T-helper 1 cell treated with Interleukin-12 subunit alpha and Interleukin-12 subunit beta and Interleukin-4 antibody, amounts not matched to agents 30 μg/mL and 1 μg/mL, for 36 hours (primary cell): Measurements from ENCODE around the gene JMJD7.

Experiments
- H3K27ac Mint-ChIP-seq: one replicate; pipeline ENCODE4 v1.8.0; 2021; ENCODE audit warnings: mild to moderate bottlenecking, mixed read lengths
- H3K27me3 Mint-ChIP-seq: one replicate; pipeline ENCODE4 v1.8.0; 2021; ENCODE audit warnings: low read depth, mixed read lengths
- H3K36me3 Mint-ChIP-seq: one replicate; pipeline ENCODE4 v1.8.0; 2021; ENCODE audit warnings: low read depth, mixed read lengths
- H3K4me1 Mint-ChIP-seq: one replicate; pipeline ENCODE4 v1.8.0; 2021; ENCODE audit warnings: low read depth, mixed read lengths
- H3K4me3 Mint-ChIP-seq: one replicate; pipeline ENCODE4 v1.8.0; 2021; ENCODE audit warnings: mild to moderate bottlenecking, moderate library complexity, mixed read lengths
- H3K9me3 Mint-ChIP-seq: one replicate; pipeline ENCODE4 v1.8.0; 2021; ENCODE audit warnings: mixed read lengths

JMJD7 gene

DNA sequence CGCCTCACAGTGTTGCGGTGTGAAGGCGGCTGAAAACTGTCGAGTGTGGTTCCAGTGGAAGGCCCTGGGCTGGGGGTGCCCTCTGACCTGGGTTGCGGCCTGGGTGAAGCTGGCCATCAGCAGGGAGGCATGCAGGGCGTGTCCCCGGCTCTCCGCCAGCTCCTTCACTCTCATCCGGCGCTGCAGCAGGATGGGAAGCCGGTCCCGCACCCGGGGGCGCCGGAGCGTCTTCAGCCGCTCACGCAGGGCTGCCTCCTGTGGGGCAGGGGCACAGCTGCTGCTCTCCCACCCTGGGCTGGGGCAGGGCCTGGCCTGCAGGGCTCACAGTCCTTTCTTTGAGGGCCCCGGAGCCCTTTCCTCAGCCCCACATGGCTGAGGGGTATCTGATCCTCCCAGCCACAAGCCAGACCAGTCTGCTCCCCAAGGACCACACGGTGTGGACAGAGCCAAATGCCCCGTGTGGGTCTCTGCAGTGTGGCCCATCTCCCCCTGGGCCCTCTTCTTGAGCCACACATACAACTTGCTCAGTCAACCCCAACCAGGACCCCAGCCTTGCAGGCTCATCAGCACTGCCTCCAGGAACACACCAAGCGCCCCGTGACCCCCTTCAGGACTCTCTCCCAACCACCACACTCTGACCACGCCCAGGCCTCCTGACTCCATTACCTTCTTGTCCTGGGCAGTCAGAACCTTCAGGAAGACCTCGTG is 39.1 kb downstream of the JMJD7 start:
- Mint-ChIP-seq H3K27ac (no peak overlapping the region), H3K36me3 (peaks cover 2% of the 10 kb centered on the region), H3K27me3 (no peaks in the 10 kb centered on the region), H3K4me3 (no peak overlapping the region), H3K4me1 (peaks cover 5% of the 10 kb centered on the region), H3K9me3 (no peaks in the 10 kb centered on the region)

- H3K9me3 Mint-ChIP-seq = no peaks in the 10 kb centered on the region
Observed at GRCh38 chr15:41868321-41868720, 40.4 kb downstream of the JMJD7 start.

DNA sequence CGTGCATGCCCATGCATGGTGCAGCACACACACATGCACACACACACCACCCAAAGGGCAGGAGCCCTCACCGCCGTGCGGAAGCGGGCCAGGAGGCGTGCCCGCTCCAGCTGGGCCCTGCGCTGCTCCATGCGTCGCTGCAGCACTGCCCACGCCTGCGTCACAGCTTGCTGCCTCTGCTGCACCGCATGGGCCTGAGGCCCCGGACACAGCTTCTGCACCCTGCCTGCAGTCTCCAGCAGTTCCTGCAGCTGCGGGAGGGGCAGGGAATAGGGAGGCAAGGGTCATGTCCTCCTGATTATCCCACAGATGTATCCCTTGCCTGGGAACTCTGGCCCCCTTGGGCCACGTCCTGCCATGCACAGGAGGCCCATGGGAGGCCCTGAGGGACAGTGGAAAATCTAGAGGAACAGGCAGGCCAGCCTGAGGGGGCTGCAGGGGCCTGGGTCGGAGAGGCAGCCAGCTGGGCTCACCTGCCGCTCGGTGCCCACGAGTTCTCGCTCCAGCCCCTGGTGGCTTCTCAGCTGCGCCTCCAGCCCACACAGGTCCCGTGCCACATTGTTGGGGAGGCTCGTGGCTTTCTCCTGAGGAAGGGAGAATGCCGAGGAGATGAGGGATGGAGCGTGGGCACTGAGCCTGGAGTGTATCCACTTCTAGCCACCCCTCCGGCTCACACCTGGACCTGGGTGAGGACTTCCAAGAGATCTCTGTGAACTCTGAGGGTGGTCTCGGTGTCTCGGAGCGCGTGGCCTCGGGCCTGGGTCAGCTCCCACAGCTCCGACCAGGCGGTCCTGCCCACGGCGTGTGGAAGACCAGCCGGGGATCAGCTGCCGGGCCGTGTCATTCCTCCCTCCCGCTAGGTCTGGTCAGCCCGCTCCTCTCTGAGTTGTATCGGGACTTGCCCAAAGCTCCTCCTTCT is 42.1 kb downstream of the JMJD7 start:
- Mint-ChIP-seq H3K4me1 (peaks cover 2% of the 10 kb centered on the region), H3K4me3 (peak overlapping the region; percentile 11), H3K27ac (peak overlapping the region; percentile 96), H3K9me3 (no peaks in the 10 kb centered on the region), H3K36me3 (peaks cover 2% of the 10 kb centered on the region), H3K27me3 (no peaks in the 10 kb centered on the region)

More at GRCh38 chr15:41868321-41868720, 40.4 kb downstream of the JMJD7 start:
- H3K27me3 Mint-ChIP-seq = no peaks in the 10 kb centered on the region
- no peak overlapping the region for H3K4me3 Mint-ChIP-seq
- no peak overlapping the region for H3K27ac Mint-ChIP-seq
- peaks cover 2% of the 10 kb centered on the region for H3K4me1 Mint-ChIP-seq
- H3K36me3 Mint-ChIP-seq = peaks cover 2% of the 10 kb centered on the region

DNA sequence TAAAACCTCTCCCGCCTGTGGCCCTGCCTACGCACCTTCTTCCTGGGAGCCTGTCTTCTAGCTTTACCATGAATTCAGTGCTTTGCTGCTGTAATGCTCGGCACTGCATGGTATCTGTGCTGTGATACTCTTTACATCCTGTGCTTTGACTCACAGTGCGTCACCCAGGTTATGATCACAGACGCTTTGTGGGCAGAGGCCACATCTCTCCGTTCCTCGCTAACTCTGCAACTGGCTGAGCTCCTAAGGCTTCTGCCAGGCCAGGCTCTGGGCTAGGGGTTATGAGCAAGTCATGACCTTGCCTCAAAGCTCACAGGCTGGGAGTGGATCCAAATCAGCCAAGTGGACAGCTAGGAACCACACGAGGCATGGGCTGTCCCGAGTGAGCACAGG is 42.8 kb downstream of the JMJD7 start:
- Mint-ChIP-seq H3K27ac (peak overlapping the region; percentile 96), H3K36me3 (peaks cover 2% of the 10 kb centered on the region), H3K4me1 (peaks cover 2% of the 10 kb centered on the region), H3K4me3 (peak overlapping the region; percentile 11), H3K27me3 (no peaks in the 10 kb centered on the region), H3K9me3 (no peaks in the 10 kb centered on the region)

GRCh38 chr15:41871175-41871905 is 43.4 kb downstream of the JMJD7 start:
- peak overlapping the region; percentile 96 for H3K27ac Mint-ChIP-seq
- H3K9me3 Mint-ChIP-seq = no peaks in the 10 kb centered on the region
- peaks cover 2% of the 10 kb centered on the region for H3K36me3 Mint-ChIP-seq
- peaks cover 2% of the 10 kb centered on the region for H3K4me1 Mint-ChIP-seq
- H3K27me3 Mint-ChIP-seq = no peaks in the 10 kb centered on the region
- no peak overlapping the region for H3K4me3 Mint-ChIP-seq

- Mint-ChIP-seq H3K4me3 (no peak overlapping the region), H3K36me3 (peaks cover 2% of the 10 kb centered on the region), H3K27me3 (no peaks in the 10 kb centered on the region), H3K4me1 (peaks cover 2% of the 10 kb centered on the region), H3K9me3 (no peaks in the 10 kb centered on the region), H3K27ac (no peak overlapping the region)
Observed at GRCh38 chr15:41872166-41872747, 44.4 kb downstream of the JMJD7 start.

DNA sequence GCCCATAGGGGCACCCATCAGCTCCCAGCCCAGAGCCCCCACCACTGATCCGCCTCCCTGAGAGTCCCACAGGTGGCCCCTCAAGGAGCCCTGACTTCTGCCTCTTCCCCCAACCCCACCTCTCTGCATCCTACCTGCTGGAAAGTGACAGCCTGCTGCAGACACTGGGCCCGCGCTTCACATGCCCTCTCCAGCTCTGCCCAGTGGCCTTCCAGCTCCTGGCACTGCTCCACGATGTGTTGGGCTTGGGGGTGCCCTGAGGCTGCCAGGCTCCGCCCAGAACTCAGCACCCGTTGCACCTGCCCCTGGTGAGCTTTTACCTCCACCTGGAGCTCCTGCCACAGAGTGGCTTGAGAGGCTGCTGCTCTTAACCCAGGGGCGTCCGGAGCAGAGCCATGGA is 45.8 kb downstream of the JMJD7 start:
- H3K4me1 Mint-ChIP-seq = peaks cover 2% of the 10 kb centered on the region
- H3K27ac Mint-ChIP-seq = no peak overlapping the region
- no peak overlapping the region for H3K4me3 Mint-ChIP-seq
- H3K27me3 Mint-ChIP-seq = no peaks in the 10 kb centered on the region
- H3K36me3 Mint-ChIP-seq = peaks cover 2% of the 10 kb centered on the region
- H3K9me3 Mint-ChIP-seq = no peaks in the 10 kb centered on the region

GRCh38 chr15:41874736-41875135 is 46.8 kb downstream of the JMJD7 start:
- no peak overlapping the region for H3K27ac Mint-ChIP-seq
- peaks cover 2% of the 10 kb centered on the region for H3K4me1 Mint-ChIP-seq
- no peaks in the 10 kb centered on the region for H3K9me3 Mint-ChIP-seq
- no peaks in the 10 kb centered on the region for H3K27me3 Mint-ChIP-seq
- no peak overlapping the region for H3K4me3 Mint-ChIP-seq
- H3K36me3 Mint-ChIP-seq = peaks cover 2% of the 10 kb centered on the region

GRCh38 chr15:41876007-41876406 is 48.1 kb downstream of the JMJD7 start:
- no peaks in the 10 kb centered on the region for H3K36me3 Mint-ChIP-seq
- H3K27me3 Mint-ChIP-seq = peaks cover 5% of the 10 kb centered on the region
- no peaks in the 10 kb centered on the region for H3K9me3 Mint-ChIP-seq
- no peak overlapping the region for H3K27ac Mint-ChIP-seq
- H3K4me1 Mint-ChIP-seq = no peaks in the 10 kb centered on the region
- H3K4me3 Mint-ChIP-seq = no peak overlapping the region

GRCh38 chr15:41876689-41877088 is 48.8 kb downstream of the JMJD7 start:
- no peaks in the 10 kb centered on the region for H3K9me3 Mint-ChIP-seq
- no peaks in the 10 kb centered on the region for H3K36me3 Mint-ChIP-seq
- H3K4me1 Mint-ChIP-seq = peaks cover 4% of the 10 kb centered on the region
- H3K27ac Mint-ChIP-seq = no peak overlapping the region
- peaks cover 12% of the 10 kb centered on the region for H3K27me3 Mint-ChIP-seq
- no peak overlapping the region for H3K4me3 Mint-ChIP-seq

DNA sequence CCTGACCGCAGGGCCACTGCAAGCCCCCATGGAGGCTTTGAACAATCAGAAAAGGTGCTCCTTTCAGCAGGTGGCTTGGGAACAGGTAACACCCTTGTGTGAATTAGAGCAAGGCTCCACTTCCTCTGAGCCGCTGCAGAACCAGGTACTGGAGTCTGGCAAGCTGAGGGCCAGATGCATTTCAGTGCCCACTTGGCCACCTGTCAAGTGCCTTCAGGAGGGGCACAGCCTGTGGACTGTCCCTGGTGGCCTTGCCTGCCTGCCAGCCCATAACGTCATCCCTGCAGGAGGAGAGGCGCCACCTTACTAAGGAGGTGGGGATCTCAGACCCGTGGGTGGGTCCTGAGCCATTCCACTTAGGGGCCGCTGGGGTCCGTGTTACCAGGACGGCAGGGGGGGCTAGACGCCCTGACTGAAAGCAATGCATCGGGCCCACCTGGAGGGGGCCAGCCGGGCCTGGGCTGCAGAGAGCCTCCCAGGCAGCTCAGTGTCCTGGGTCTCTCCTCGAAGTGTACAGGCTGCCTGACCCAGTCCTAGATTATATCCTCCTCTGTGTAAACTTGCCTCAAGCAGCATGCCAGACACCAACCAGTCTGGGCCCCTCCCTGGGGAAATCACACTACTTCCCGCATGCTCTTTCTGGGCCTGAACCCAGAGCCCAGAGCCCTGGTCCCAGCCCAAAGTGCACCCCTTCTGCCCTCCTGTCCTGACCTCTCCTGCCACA is 49.9 kb downstream of the JMJD7 start:
- H3K27me3 Mint-ChIP-seq = peaks cover 12% of the 10 kb centered on the region
- no peaks in the 10 kb centered on the region for H3K36me3 Mint-ChIP-seq
- H3K9me3 Mint-ChIP-seq = no peaks in the 10 kb centered on the region
- H3K27ac Mint-ChIP-seq = no peak overlapping the region
- no peak overlapping the region for H3K4me3 Mint-ChIP-seq
- H3K4me1 Mint-ChIP-seq = peaks cover 4% of the 10 kb centered on the region

DNA sequence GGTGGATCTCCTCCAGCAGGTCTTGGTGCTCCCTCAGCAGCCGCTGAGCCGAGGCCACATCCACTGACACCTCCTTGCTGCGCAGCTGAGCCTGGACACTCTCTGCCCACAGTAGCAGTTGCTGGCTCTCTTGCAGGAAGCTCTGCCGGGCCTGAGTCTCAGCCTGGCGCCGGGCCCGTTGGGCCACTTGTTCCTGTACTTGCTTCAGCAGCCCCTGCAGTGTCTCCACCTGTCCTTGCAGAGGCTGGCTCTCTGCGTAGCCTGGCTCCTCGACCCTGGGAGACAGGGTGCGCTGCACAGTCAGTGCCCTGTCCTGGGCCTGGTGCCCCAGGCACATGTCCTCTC is 50.4 kb downstream of the JMJD7 start:
- Mint-ChIP-seq H3K27ac (no peak overlapping the region), H3K36me3 (no peaks in the 10 kb centered on the region), H3K9me3 (no peaks in the 10 kb centered on the region), H3K27me3 (peaks cover 12% of the 10 kb centered on the region), H3K4me3 (no peak overlapping the region), H3K4me1 (peaks cover 4% of the 10 kb centered on the region)

- no peak overlapping the region for H3K4me3 Mint-ChIP-seq
- H3K27ac Mint-ChIP-seq = no peak overlapping the region
- peaks cover 4% of the 10 kb centered on the region for H3K4me1 Mint-ChIP-seq
- H3K27me3 Mint-ChIP-seq = peaks cover 13% of the 10 kb centered on the region
- H3K36me3 Mint-ChIP-seq = peaks cover 1% of the 10 kb centered on the region
- H3K9me3 Mint-ChIP-seq = no peaks in the 10 kb centered on the region
Observed at GRCh38 chr15:41879321-41879845, 51.5 kb downstream of the JMJD7 start.
